ENCODE measurements around the gene PLPP2. TPM values are rescaled to one million over a fixed set of nuclear protein-coding genes. Genes with fewer than 3 reads are reported as not detected.

Gene PLPP2
- total and polyA plus RNA-seq, 2 of the 13 experiments (the other 11 are each of a cell fraction or from before 2014, with no cell fraction given), result not detected

GRCh38 chr19:317710-318508, 26.7 kb upstream of the PLPP2 start:
- no TSS peak for BruUV-seq (replicated peaks)
- H3K27ac ChIP-seq (ENCODE audit: extremely low read length, insufficient read depth, low read length), result no peak overlapping the region
- H4K20me1 ChIP-seq (ENCODE audit: insufficient read depth, low read length), result 0 out of 2 replicates have a peak, but pooled peaks cover 7% of the 10 kb centered on the region
- no peak for ATAC-seq
- no peak overlapping the region for H3K4me2 ChIP-seq (ENCODE audit: low read depth, low read length)
- H3K4me1 ChIP-seq (ENCODE audit: insufficient read depth, low read length), result no peaks in the 10 kb centered on the region
- ChIA-PET CTCF (ENCODE audit: low intra/inter-chr PET ratio, low total read pairs) (no interaction called here), POLR2A (no interaction called here)
- 98% methylated on average over 10 of the region's 10 CpGs for WGBS (ENCODE audit: low lambda C conversion rate)
- no peak overlapping the region for H3K9ac ChIP-seq (ENCODE audit: insufficient read depth, low read depth, low read length)
- H3K36me3 ChIP-seq (replicated peaks in 1 of 2; ENCODE audit: control insufficient read depth in 1 of 2, insufficient read depth in 2 of 2, low read length in 2 of 2), result peaks cover 8 to 36% of the 10 kb centered on the region in 2 experiments; a peak in 4 of 5 replicates
- intact Hi-C loops (cut with micrococcal nuclease; ENCODE audit: unreplicated experiment), result no loop called here
- H3K9me3 ChIP-seq (ENCODE audit: low read length), result no peaks in the 10 kb centered on the region
- in situ Hi-C loops (cut with HindIII; ENCODE audit: extremely low pct_ligation_motif_present, low pct_unique_long_range_greater_than_20kb), result no loop called here
- H3K79me2 ChIP-seq (ENCODE audit: insufficient read depth, low read length), result no peaks in the 10 kb centered on the region
- no peak for DNase-seq (ENCODE audit: low spot score)
- FAIRE-seq, result no peak
- no peak for TF ChIP-seq ZNF670 (CRISPR knock-in tag; IDR thresholded peaks at IDR 0.05; ENCODE audit: borderline replicate concordance)
- no peak for TF ChIP-seq NFKBIZ (CRISPR knock-in tag; IDR thresholded peaks at IDR 0.05)
- TF ChIP-seq PRDM15 (CRISPR knock-in tag; IDR thresholded peaks at IDR 0.05), result no peak
- no peak for TF ChIP-seq ZNF577 (CRISPR knock-in tag; IDR thresholded peaks at IDR 0.05; ENCODE audit: borderline replicate concordance, low read depth)
- TF ChIP-seq CSRNP1 (CRISPR knock-in tag; IDR thresholded peaks at IDR 0.05), result no peak
- TF ChIP-seq GATA4 (IDR thresholded peaks at IDR 0.05; ENCODE audit: borderline replicate concordance, low read depth), result no peak
- TF ChIP-seq RFXAP (CRISPR knock-in tag; IDR thresholded peaks at IDR 0.05; ENCODE audit: borderline replicate concordance), result no peak
- TF ChIP-seq ARNTL (CRISPR knock-in tag; IDR thresholded peaks at IDR 0.05), result no peak
- no peak overlapping the region for H3K4me3 ChIP-seq (replicated peaks in 1 of 3; ENCODE audit: insufficient read depth in 1 of 3, low read depth in 2 of 3, low read length in 3 of 3)
- no peaks in the 10 kb centered on the region for H3K27me3 ChIP-seq (ENCODE audit: control insufficient read depth in 1 of 2, insufficient read depth in 2 of 2, low read length in 2 of 2)
- no peak overlapping the region for H2AFZ ChIP-seq (ENCODE audit: low read length)
